ENCODE data around the gene AP4S1. TPM values are rescaled to one million over a fixed set of nuclear protein-coding genes. Genes with fewer than 3 reads are reported as not detected.

The AP4S1 gene
- total RNA-seq, 1 donor from 2014 or later = 5.3 TPM

- H3K27me3 Mint-ChIP-seq (ENCODE audit: low read depth) = no peaks in the 10 kb centered on the region
- peak within 1 kb of the TSS; percentile 74 for H3K4me3 Mint-ChIP-seq (ENCODE audit: unreplicated experiment)
- peaks cover 5% of the 10 kb centered on the region for H3K36me3 Mint-ChIP-seq (ENCODE audit: low read depth)
- peak within 1 kb of the TSS; percentile 100 for H3K27ac Mint-ChIP-seq (ENCODE audit: unreplicated experiment)
- peaks cover 36% of the 10 kb centered on the region for H3K4me1 Mint-ChIP-seq (ENCODE audit: low read depth)
- H3K9me3 Mint-ChIP-seq (ENCODE audit: low read depth) = no peaks in the 10 kb centered on the region
- TF ChIP-seq CTCF (IDR thresholded peaks at IDR 0.05) = no peak
- no peak for DNase-seq (ENCODE audit: low spot score)
Observed at GRCh38 chr14:31026077-31026449, 614 bp downstream of the AP4S1 start, which contains the start of gene STRN3. Gene STRN3, minus strand, starts transcription at chr14:31026379. Its CDS starts 194 bp downstream, at chr14:31026185.

GRCh38 chr14:31026450-31027235, 1.2 kb downstream of the AP4S1 start:
- H3K27me3 Mint-ChIP-seq (ENCODE audit: low read depth) = no peaks in the 10 kb centered on the region
- H3K9me3 Mint-ChIP-seq (ENCODE audit: low read depth) = no peaks in the 10 kb centered on the region
- peak overlapping the region; percentile 100 for H3K27ac Mint-ChIP-seq (ENCODE audit: unreplicated experiment)
- H3K4me1 Mint-ChIP-seq (ENCODE audit: low read depth) = peaks cover 32% of the 10 kb centered on the region
- H3K36me3 Mint-ChIP-seq (ENCODE audit: low read depth) = peaks cover under 1% of the 10 kb centered on the region
- peak overlapping the region; percentile 74 for H3K4me3 Mint-ChIP-seq (ENCODE audit: unreplicated experiment)
- DNase-seq (ENCODE audit: low spot score) = peak; percentile 98
- peak; percentile 10 for TF ChIP-seq CTCF (IDR thresholded peaks at IDR 0.05)

- Mint-ChIP-seq H3K4me1 (ENCODE audit: low read depth) (peaks cover 31% of the 10 kb centered on the region), H3K4me3 (ENCODE audit: unreplicated experiment) (no peak overlapping the region), H3K9me3 (ENCODE audit: low read depth) (no peaks in the 10 kb centered on the region), H3K27ac (ENCODE audit: unreplicated experiment) (no peak overlapping the region), H3K36me3 (ENCODE audit: low read depth) (no peaks in the 10 kb centered on the region), H3K27me3 (ENCODE audit: low read depth) (no peaks in the 10 kb centered on the region)
- no peak for TF ChIP-seq CTCF (IDR thresholded peaks at IDR 0.05)
- DNase-seq (ENCODE audit: low spot score) = no peak
Observed at GRCh38 chr14:31027847-31028246, 2.4 kb downstream of the AP4S1 start.

GRCh38 chr14:31029016-31029970, 3.8 kb downstream of the AP4S1 start:
- H3K4me1 Mint-ChIP-seq (ENCODE audit: low read depth) = peaks cover 28% of the 10 kb centered on the region
- H3K27me3 Mint-ChIP-seq (ENCODE audit: low read depth) = no peaks in the 10 kb centered on the region
- H3K9me3 Mint-ChIP-seq (ENCODE audit: low read depth) = no peaks in the 10 kb centered on the region
- TF ChIP-seq CTCF (IDR thresholded peaks at IDR 0.05) = no peak
- H3K36me3 Mint-ChIP-seq (ENCODE audit: low read depth) = no peaks in the 10 kb centered on the region
- no peak overlapping the region for H3K27ac Mint-ChIP-seq (ENCODE audit: unreplicated experiment)
- no peak for DNase-seq (ENCODE audit: low spot score)
- H3K4me3 Mint-ChIP-seq (ENCODE audit: unreplicated experiment) = no peak overlapping the region

DNA sequence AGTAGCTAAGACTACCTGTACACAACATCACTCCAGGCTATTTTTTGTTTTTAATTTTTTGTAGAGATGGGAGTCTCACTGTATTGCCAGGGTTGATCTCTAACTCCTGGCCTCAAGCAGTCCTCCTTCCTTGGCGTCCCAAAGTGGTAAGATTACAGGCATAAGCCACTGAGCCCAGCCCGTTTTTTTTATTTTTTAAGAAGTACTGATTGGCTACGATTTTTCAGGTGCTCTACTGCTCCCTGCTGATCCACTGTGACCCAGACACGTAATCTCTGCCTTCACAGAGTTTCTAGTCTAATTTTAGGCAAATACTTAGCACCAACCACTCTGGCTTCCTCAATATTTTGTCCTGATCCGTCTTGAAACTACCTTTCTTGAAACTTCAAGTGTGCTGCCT, 5.0 kb downstream of the AP4S1 start:
- TF ChIP-seq CTCF (IDR thresholded peaks at IDR 0.05) = no peak
- H3K4me3 Mint-ChIP-seq (ENCODE audit: unreplicated experiment) = no peak overlapping the region

More for the DNA sequence above, 5.0 kb downstream of the AP4S1 start:
- H3K4me1 Mint-ChIP-seq (ENCODE audit: low read depth) = peaks cover 21% of the 10 kb centered on the region
- no peak for DNase-seq (ENCODE audit: low spot score)
- H3K27ac Mint-ChIP-seq (ENCODE audit: unreplicated experiment) = no peak overlapping the region
- no peaks in the 10 kb centered on the region for H3K27me3 Mint-ChIP-seq (ENCODE audit: low read depth)
- H3K9me3 Mint-ChIP-seq (ENCODE audit: low read depth) = no peaks in the 10 kb centered on the region
- no peaks in the 10 kb centered on the region for H3K36me3 Mint-ChIP-seq (ENCODE audit: low read depth)

Data from chondrocyte (in vitro differentiated cells).